SK-N-SH (cell line): ENCODE results near the gene ABCA1. TPM values are rescaled to one million over a fixed set of nuclear protein-coding genes. Genes with fewer than 3 reads are reported as not detected.
"Not testable (repeated sequence)": the region's sequence is repeated elsewhere in the genome, so short reads cannot be mapped to it uniquely, and the experiment has no call there.

Experiments used
- CTCF ChIA-PET: fragments of 300-600, 350-600 bp; formaldehyde crosslinking; extraction: SDS; loops from one replicate; lab custom pipeline; 2021; lab: Yijun Ruan, JAX
- POLR2A ChIA-PET: fragments of 350-600 bp; sonication (Branson Sonifier 250); formaldehyde crosslinking; extraction: SDS; loops from one replicate; lab custom pipeline; 2020; ENCODE audit warnings: antibody characterized with exemption, inconsistent platforms; lab: Yijun Ruan, JAX
- DNase-seq: peaks from one replicate; pipeline ENCODE4 v3.0.0; 2012
- H2AFZ ChIP-seq: fragments of 200-600 bp; sonication (generic); 2 replicates; pipeline ENCODE4 v1.8.1; 2016; ENCODE audit warnings: antibody characterized with exemption, mild to moderate bottlenecking, low read depth
- H3F3A ChIP-seq: fragments of 200-600 bp; sonication (generic); replicated peaks from 2 replicates; pipeline ENCODE3; 2016; ENCODE audit warnings: antibody characterized with exemption, mild to moderate bottlenecking; ENCODE audit not compliant: insufficient read depth
- H3K27ac ChIP-seq, 2 experiments: fragments of 200-500 bp in 1 of 2; fragments of 200-600 bp in 1 of 2; sonication (Bioruptor generic) in 1 of 2; sonication (generic), shearing (Covaris generic) in 1 of 2; 2 replicates each; pipeline versions ENCODE4 v1.5.1 to v1.6.1; 2014 to 2016; ENCODE audit warnings: low read depth in 2 of 2, inconsistent platforms in 1 of 2, low read length in 1 of 2, mild to moderate bottlenecking in 1 of 2, mixed read lengths in 1 of 2
- H3K27me3 ChIP-seq: fragments of 200-600 bp; sonication (generic), shearing (Covaris generic); 2 replicates; pipeline ENCODE4 v1.6.1; 2016; ENCODE audit warnings: mixed run types; ENCODE audit not compliant: insufficient read depth
- H3K36me3 ChIP-seq, 2 experiments: fragments of 200-500 bp in 1 of 2; fragments of 200-600 bp in 1 of 2; sonication (Bioruptor generic) in 1 of 2; sonication (generic) in 1 of 2; replicated peaks in 1 of 2; 2 replicates each; pipeline versions ENCODE3 to v1.5.1; 2014 to 2016; ENCODE audit warnings: low read length in 1 of 2, mild to moderate bottlenecking in 1 of 2; ENCODE audit not compliant: insufficient read depth in 2 of 2, control insufficient read depth in 1 of 2
- H3K4me1 ChIP-seq, 2 experiments: fragments of 200-500 bp in 1 of 2; fragments of 200-600 bp in 1 of 2; sonication (Bioruptor generic) in 1 of 2; sonication (generic), shearing (Covaris generic) in 1 of 2; 2 replicates each; pipeline versions ENCODE4 v1.5.1 to v1.6.1; 2014 to 2016; ENCODE audit warnings: low read depth in 1 of 2, low read length in 1 of 2, mixed run types in 1 of 2; ENCODE audit not compliant: insufficient read depth in 2 of 2, control insufficient read depth in 1 of 2
- H3K4me2 ChIP-seq: fragments of 200-600 bp; sonication (generic), shearing (Covaris generic); 2 replicates; pipeline ENCODE4 v1.6.1; 2017; ENCODE audit warnings: mixed run types
- H3K4me3 ChIP-seq, 2 experiments: fragments of 200-500 bp in 1 of 2; fragments of 200-600 bp in 1 of 2; sonication (Bioruptor generic) in 1 of 2; sonication (generic), shearing (Covaris generic) in 1 of 2; 2 replicates each; pipeline versions ENCODE4 v1.5.1 to v1.8.1; 2014 to 2016; ENCODE audit warnings: low read depth in 2 of 2, inconsistent platforms in 1 of 2, low read length in 1 of 2, mild to moderate bottlenecking in 1 of 2, mixed read lengths in 1 of 2, moderate library complexity in 1 of 2
- H3K79me2 ChIP-seq: fragments of 200-600 bp; sonication (generic); 2 replicates; pipeline ENCODE4 v1.8.1; 2017; ENCODE audit warnings: mild to moderate bottlenecking; ENCODE audit not compliant: insufficient read depth
- H3K9ac ChIP-seq: fragments of 200-600 bp; sonication (generic); 2 replicates; pipeline ENCODE4 v1.6.1; 2017; ENCODE audit warnings: mixed run types
- H3K9me2 ChIP-seq: fragments of 200-600 bp; sonication (generic); 2 replicates; pipeline ENCODE4 v1.6.1; 2017; ENCODE audit warnings: mixed run types
- H3K9me3 ChIP-seq: fragments of 200-600 bp; sonication (generic); 2 replicates; pipeline ENCODE4 v1.6.1; 2017; ENCODE audit warnings: mixed run types, mild to moderate bottlenecking, moderate library complexity
- H4K20me1 ChIP-seq: fragments of 200-600 bp; sonication (generic); 2 replicates; pipeline ENCODE4 v1.6.1; 2017; ENCODE audit warnings: mild to moderate bottlenecking, mixed run types; ENCODE audit not compliant: insufficient read depth
- CHD2 ChIP-seq: fragments of 150-350 bp; IDR thresholded peaks from 2 replicates; pipeline ENCODE4 v1.6.1; 2018; ENCODE audit warnings: low read length; ENCODE audit not compliant: partially characterized antibody
- FOSL2 ChIP-seq: IDR thresholded peaks from 2 replicates; pipeline ENCODE4 v1.4.0; 2012; ENCODE audit warnings: low read depth, mild to moderate bottlenecking, moderate library complexity, borderline replicate concordance
- IRF3 ChIP-seq: fragments of 150-350 bp; IDR thresholded peaks from 2 replicates; pipeline ENCODE4 v1.6.1; 2016; ENCODE audit warnings: mild to moderate bottlenecking, low read depth, low read length
- JUND ChIP-seq: IDR thresholded peaks from 2 replicates; pipeline ENCODE4 v1.4.0; 2012
- RAD21 ChIP-seq: IDR thresholded peaks from 2 replicates; pipeline ENCODE4 v1.6.1; 2012; ENCODE audit warnings: mild to moderate bottlenecking, low read length
- SIN3A ChIP-seq: IDR thresholded peaks from 2 replicates; pipeline ENCODE4 v1.6.1; 2012; ENCODE audit warnings: low read depth, mild to moderate bottlenecking, low read length, moderate library complexity, borderline replicate concordance
- TCF12 ChIP-seq: IDR thresholded peaks from 2 replicates; pipeline ENCODE4 v1.4.0; 2012
- TEAD4 ChIP-seq: IDR thresholded peaks from 2 replicates; pipeline ENCODE4 v1.4.0; 2012; ENCODE audit warnings: mild to moderate bottlenecking, borderline replicate concordance; ENCODE audit not compliant: insufficient read depth
- USF2 ChIP-seq: fragments of 150-350 bp; IDR thresholded peaks from 2 replicates; pipeline ENCODE4 v1.6.1; 2017; ENCODE audit warnings: antibody characterized with exemption, low read length, low read depth, borderline replicate concordance
- WGBS: methylation state at CpG from one replicate; pipeline ENCODE4 v1.1.6; 2017; ENCODE audit warnings: low lambda C conversion rate; 5-methylcytosine and 5-hydroxymethylcytosine counted together
- polyA plus RNA-seq, 3 experiments: library from polyadenylated mRNA; depleted of rRNA; stranded (reverse); fragments of >200 nt; gene quantifications; 2 replicates each; pipeline ENCODE4 v1.2.3, GENCODE V29; 2012
- TF ChIP-seq, protein P1 (sequence below): IDR thresholded peaks from 2 replicates; pipeline ENCODE4; 2012

ABCA1 gene
- polyA plus RNA-seq, 1 of the 3 experiments (the other 2 are of a cell fraction), result 5.3 TPM

- ChIA-PET CTCF (no interaction called here), POLR2A (no interaction called here)
- Histone ChIP-seq H3F3A (no peaks in the 10 kb centered on the region), H3K9me3 (no peaks in the 10 kb centered on the region), H3K4me1 (no peaks in the 10 kb centered on the region), H3K9me2 (no peaks in the 10 kb centered on the region), H3K27me3 (no peaks in the 10 kb centered on the region), H3K9ac (no peak overlapping the region), H3K79me2 (no peaks in the 10 kb centered on the region), H3K36me3 (no peaks in the 10 kb centered on the region), H3K4me2 (no peak overlapping the region), H3K4me3 (no peak overlapping the region), H3K27ac (no peak overlapping the region), H2AFZ (no peak overlapping the region), H4K20me1 (no peaks in the 10 kb centered on the region)
- DNase-seq, result no peak
- WGBS, result 48% methylated on average over 1 of the region's 1 CpG
- TF ChIP-seq TEAD4, result no peak
- TF ChIP-seq CHD2, result no peak
- TF ChIP-seq SIN3A, result no peak
- no peak for TF ChIP-seq USF2
- no peak for TF ChIP-seq FOSL2
- no peak for TF ChIP-seq RAD21
- no peak for TF ChIP-seq IRF3
- TF ChIP-seq, protein P1, sequence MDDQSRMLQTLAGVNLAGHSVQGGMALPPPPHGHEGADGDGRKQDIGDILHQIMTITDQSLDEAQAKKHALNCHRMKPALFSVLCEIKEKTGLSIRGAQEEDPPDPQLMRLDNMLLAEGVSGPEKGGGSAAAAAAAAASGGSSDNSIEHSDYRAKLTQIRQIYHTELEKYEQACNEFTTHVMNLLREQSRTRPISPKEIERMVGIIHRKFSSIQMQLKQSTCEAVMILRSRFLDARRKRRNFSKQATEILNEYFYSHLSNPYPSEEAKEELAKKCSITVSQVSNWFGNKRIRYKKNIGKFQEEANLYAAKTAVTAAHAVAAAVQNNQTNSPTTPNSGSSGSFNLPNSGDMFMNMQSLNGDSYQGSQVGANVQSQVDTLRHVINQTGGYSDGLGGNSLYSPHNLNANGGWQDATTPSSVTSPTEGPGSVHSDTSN, result no peak
Measured at GRCh38 chr9:104941597-104941996, 13.6 kb upstream of the ABCA1 start.

GRCh38 chr9:104936291-104936690 lies 8.3 kb upstream of the ABCA1 start:
- Histone ChIP-seq H4K20me1 (no peaks in the 10 kb centered on the region), H3K27ac (no peak overlapping the region; a peak in 1 of 4 replicates), H3K79me2 (no peaks in the 10 kb centered on the region), H3K9ac (no peak overlapping the region), H3K4me3 (no peak overlapping the region), H2AFZ (no peak overlapping the region), H3K4me2 (no peak overlapping the region), H3K4me1 (peaks cover 0 to 6% of the 10 kb centered on the region in 2 experiments; a peak in 1 of 4 replicates), H3F3A (peaks cover 11% of the 10 kb centered on the region), H3K27me3 (no peaks in the 10 kb centered on the region), H3K9me2 (no peaks in the 10 kb centered on the region), H3K36me3 (no peaks in the 10 kb centered on the region), H3K9me3 (no peaks in the 10 kb centered on the region)
- TF ChIP-seq JUND (no peak), TCF12 (peak; percentile 30; the same call in 1 of the 2 replicates)
- ChIA-PET POLR2A (no interaction called here), CTCF (no interaction called here)
- no peak for DNase-seq
- 74% methylated on average over 3 of the region's 3 CpGs for WGBS

DNA sequence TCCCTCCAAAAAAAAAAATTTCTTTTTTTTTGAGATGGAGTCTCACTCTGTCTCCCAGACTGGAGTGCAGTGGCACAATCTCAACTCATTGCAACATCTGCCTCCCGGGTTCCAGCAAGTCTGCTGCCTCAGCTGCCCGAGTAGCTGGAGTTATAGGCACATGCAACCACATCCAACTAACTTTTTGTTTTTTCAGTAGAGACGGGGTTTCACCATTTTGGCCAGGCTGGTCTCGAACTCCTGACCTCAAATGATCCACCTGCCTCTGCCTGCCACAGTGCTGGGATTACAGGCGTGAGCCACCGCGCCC lies 7.5 kb upstream of the ABCA1 start:
- H3K9me3 ChIP-seq, H2AFZ ChIP-seq, H3K9me2 ChIP-seq, H3K4me1 ChIP-seq, H3K27me3 ChIP-seq, H3K9ac ChIP-seq, POLR2A ChIA-PET, H3K36me3 ChIP-seq, H4K20me1 ChIP-seq, H3K4me2 ChIP-seq, H3K79me2 ChIP-seq, H3K4me3 ChIP-seq, DNase-seq, CTCF ChIA-PET: not testable (repeated sequence)
- H3F3A ChIP-seq, result peaks cover 11% of the 10 kb centered on the region
- H3K27ac ChIP-seq, result peak overlapping the region in 1 of 2 experiments; percentile 43; a peak in 1 of 4 replicates
- 80% methylated on average over 7 of the region's 7 CpGs for WGBS
